GM10847 (cell line): ENCODE measurements around the gene GABBR2.

Source experiments
- POLR2A ChIP-seq: IDR thresholded peaks from 2 replicates; pipeline ENCODE4 v1.6.1; 2011; ENCODE audit not compliant: insufficient read length; ENCODE audit errors: extremely low read depth

The GABBR2 gene

GRCh38 chr9:98708933-98709911, at the start of gene GABBR2:
TSS of gene GABBR2 (minus strand) at chr9:98708935. CDS start at chr9:98708737, 198 bp downstream.
- no peak for TF ChIP-seq POLR2A

GRCh38 chr9:98755006-98755618, 46.4 kb upstream of the GABBR2 start:
- TF ChIP-seq POLR2A: no peak

GRCh38 chr9:98751210-98751609, 42.5 kb upstream of the GABBR2 start:
- no peak for TF ChIP-seq POLR2A

GRCh38 chr9:98750364-98751060, 41.8 kb upstream of the GABBR2 start:
- TF ChIP-seq POLR2A: no peak

GRCh38 chr9:98747476-98747875, 38.7 kb upstream of the GABBR2 start:
- no peak for TF ChIP-seq POLR2A

- no peak for TF ChIP-seq POLR2A
Observed at GRCh38 chr9:98745470-98745869, 36.7 kb upstream of the GABBR2 start.

- no peak for TF ChIP-seq POLR2A
Observed at GRCh38 chr9:98743818-98744611, 35.3 kb upstream of the GABBR2 start.

GRCh38 chr9:98743329-98743728, 34.6 kb upstream of the GABBR2 start:
- no peak for TF ChIP-seq POLR2A

GRCh38 chr9:98742325-98743280, 33.9 kb upstream of the GABBR2 start:
- no peak for TF ChIP-seq POLR2A

- TF ChIP-seq POLR2A: no peak
Observed at GRCh38 chr9:98740226-98740881, 31.6 kb upstream of the GABBR2 start.

GRCh38 chr9:98738741-98739140, 30.0 kb upstream of the GABBR2 start:
- no peak for TF ChIP-seq POLR2A

- no peak for TF ChIP-seq POLR2A
Observed at GRCh38 chr9:98736226-98736625, 27.5 kb upstream of the GABBR2 start.

GRCh38 chr9:98732801-98733200, 24.1 kb upstream of the GABBR2 start:
- TF ChIP-seq POLR2A: no peak

- TF ChIP-seq POLR2A: no peak
Observed at GRCh38 chr9:98732091-98732490, 23.4 kb upstream of the GABBR2 start.

- no peak for TF ChIP-seq POLR2A
Observed at GRCh38 chr9:98730871-98731270, 22.1 kb upstream of the GABBR2 start.
